GM12878 (cell line): ENCODE results near the gene MATN4. TPM values are rescaled to one million over a fixed set of nuclear protein-coding genes. Genes with fewer than 3 reads are reported as not detected.

ENCODE experiments used
- BHLHE40 ChIP-seq, 2 experiments: fragments of 450-650 bp in 1 of 2; IDR thresholded peaks; 2 replicates each; pipeline ENCODE4 v1.6.1; 2011 to 2017; ENCODE audit warnings: low read depth in 2 of 2, borderline replicate concordance in 1 of 2, improper control_type of control experiment in 1 of 2, low read length in 1 of 2, mild to moderate bottlenecking in 1 of 2
- CBFB ChIP-seq: IDR thresholded peaks from 2 replicates; pipeline ENCODE4 v1.6.1; 2016; ENCODE audit warnings: antibody characterized with exemption, low read depth
- IKZF2 ChIP-seq, 2 experiments: fragments of 450-650 bp; IDR thresholded peaks; 2 replicates each; pipeline ENCODE4 v1.6.1; 2017; ENCODE audit warnings: mild to moderate bottlenecking in 2 of 2, moderate library complexity in 2 of 2
- RELA ChIP-seq: fragments of 450-650 bp; IDR thresholded peaks from 2 replicates; pipeline ENCODE4 v1.8.0; 2014; ENCODE audit warnings: borderline replicate concordance; ENCODE audit not compliant: partially characterized antibody
- RFX5 ChIP-seq: IDR thresholded peaks from 2 replicates; pipeline ENCODE4 v1.6.1; 2011; ENCODE audit warnings: low read depth, low read length, improper control_type of control experiment
- RUNX3 ChIP-seq: IDR thresholded peaks from 2 replicates; pipeline ENCODE4 v1.6.1; 2012; ENCODE audit warnings: low read length, inconsistent platforms
- SREBF2 ChIP-seq: IDR thresholded peaks from 2 replicates; pipeline ENCODE4 v1.6.1; 2012; ENCODE audit warnings: mild to moderate bottlenecking, low read length
- TAF1 ChIP-seq: IDR thresholded peaks from 2 replicates; pipeline ENCODE4 v1.6.1; 2011; ENCODE audit warnings: mild to moderate bottlenecking, low read depth, low read length, borderline replicate concordance
- ZNF384 ChIP-seq: IDR thresholded peaks from 2 replicates; pipeline ENCODE4 v1.6.1; 2012; ENCODE audit warnings: low read depth, mild to moderate bottlenecking, low read length, improper control_type of control experiment, borderline replicate concordance
- polyA plus RNA-seq, 11 experiments: library from polyadenylated mRNA; depleted of rRNA in 4 of 11; unstranded in 6 of 11; stranded (reverse) in 5 of 11; fragments of >200 nt; fragmentation: Nextera tagmentation in 4 of 11; fragmentation: Illumina TruSeq in 1 of 11; extraction: Ambion mirVana in 4 of 11; extraction: Trizol in 1 of 11; gene quantifications; 1 replicate in 1 of 11; 2 replicates in 10 of 11; pipeline versions ENCODE4 v1.2.1 to v1.2.3, GENCODE V29; 2011 to 2016; ENCODE audit warnings: inconsistent platforms in 2 of 11, missing spikeins in 2 of 11, low read depth in 1 of 11
- total RNA-seq, 4 experiments: library from RNA; depleted of rRNA in 3 of 4; stranded (reverse); fragments of >200 nt in 3 of 4; fragmentation: Illumina TruSeq in 1 of 4; extraction: Trizol in 1 of 4; gene quantifications; 2 replicates each; pipeline versions ENCODE4 v1.2.1 to v1.2.3, GENCODE V29; 2013 to 2021
- TF ChIP-seq, protein P1 (sequence below): fragments of 450-650 bp; IDR thresholded peaks from 2 replicates; pipeline ENCODE4 v1.6.1; 2016; ENCODE audit warnings: mild to moderate bottlenecking
- TF ChIP-seq, protein P2 (sequence below): fragments of 450-650 bp; IDR thresholded peaks from 2 replicates; pipeline ENCODE4 v1.6.1; 2017; ENCODE audit warnings: mild to moderate bottlenecking, low read depth, inconsistent platforms; ENCODE audit not compliant: poor library complexity, severe bottlenecking
- TF ChIP-seq, protein P3 (sequence below): IDR thresholded peaks from 2 replicates; pipeline ENCODE4 v1.6.1; 2012; ENCODE audit warnings: low read depth, low read length, improper control_type of control experiment
- TF ChIP-seq, protein P4 (sequence below): fragments of 450-650 bp; IDR thresholded peaks from 2 replicates; pipeline ENCODE4 v1.6.1; 2016; ENCODE audit warnings: mild to moderate bottlenecking

Gene MATN4
- total and polyA plus RNA-seq, 10 of the 15 experiments (the other 5 are each of a cell fraction or from before 2014, with no cell fraction given): 0.10 to 0.15 TPM; not detected in 8

DNA sequence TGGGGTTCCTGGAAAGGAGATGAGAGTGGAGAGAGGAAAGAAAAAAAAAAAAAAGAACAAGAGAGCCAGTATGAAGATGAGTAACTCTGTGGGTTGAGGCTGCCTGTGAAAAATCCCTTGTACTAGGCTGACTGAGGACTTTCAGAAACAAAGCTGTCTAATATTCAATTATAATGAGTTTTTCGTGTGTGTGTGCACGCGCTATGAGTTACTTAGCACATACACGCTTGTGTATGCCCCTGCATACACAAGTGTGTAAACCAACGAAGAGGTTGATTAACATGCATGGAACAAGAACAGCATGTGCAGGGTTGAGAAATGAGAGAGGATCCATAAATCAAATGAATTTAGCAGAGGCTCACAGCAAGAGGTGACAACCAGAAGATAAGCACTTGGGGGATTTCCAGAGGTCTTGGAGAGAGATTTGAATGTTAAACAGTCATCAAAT is 6.3 kb downstream of the MATN4 start (continued):
- TF ChIP-seq CBFB (no peak), SREBF2 (no peak), ZNF384 (peak; percentile 78; the same call in 1 of the 2 replicates), TAF1 (no peak), IKZF2 (IDR thresholded peaks at IDR 0.05) (no peak; a peak in 1 of 4 replicates), RELA (peak; percentile 33), RFX5 (no peak), RUNX3 (0 out of 2 replicates have a peak, but pooled peaks have one; percentile 30), BHLHE40 (IDR thresholded peaks at IDR 0.05; ENCODE audit: borderline replicate concordance in 1 of 2, low read depth in 2 of 2, low read length in 1 of 2) (peak in 1 of 2 experiments; percentile 52; a peak in 2 of 4 replicates)
- TF ChIP-seq, protein P1, sequence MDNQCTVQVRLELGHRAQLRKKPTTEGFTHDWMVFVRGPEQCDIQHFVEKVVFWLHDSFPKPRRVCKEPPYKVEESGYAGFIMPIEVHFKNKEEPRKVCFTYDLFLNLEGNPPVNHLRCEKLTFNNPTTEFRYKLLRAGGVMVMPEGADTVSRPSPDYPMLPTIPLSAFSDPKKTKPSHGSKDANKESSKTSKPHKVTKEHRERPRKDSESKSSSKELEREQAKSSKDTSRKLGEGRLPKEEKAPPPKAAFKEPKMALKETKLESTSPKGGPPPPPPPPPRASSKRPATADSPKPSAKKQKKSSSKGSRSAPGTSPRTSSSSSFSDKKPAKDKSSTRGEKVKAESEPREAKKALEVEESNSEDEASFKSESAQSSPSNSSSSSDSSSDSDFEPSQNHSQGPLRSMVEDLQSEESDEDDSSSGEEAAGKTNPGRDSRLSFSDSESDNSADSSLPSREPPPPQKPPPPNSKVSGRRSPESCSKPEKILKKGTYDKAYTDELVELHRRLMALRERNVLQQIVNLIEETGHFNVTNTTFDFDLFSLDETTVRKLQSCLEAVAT: 0 out of 2 replicates have a peak, but pooled peaks have one; percentile 38
- TF ChIP-seq, protein P2, sequence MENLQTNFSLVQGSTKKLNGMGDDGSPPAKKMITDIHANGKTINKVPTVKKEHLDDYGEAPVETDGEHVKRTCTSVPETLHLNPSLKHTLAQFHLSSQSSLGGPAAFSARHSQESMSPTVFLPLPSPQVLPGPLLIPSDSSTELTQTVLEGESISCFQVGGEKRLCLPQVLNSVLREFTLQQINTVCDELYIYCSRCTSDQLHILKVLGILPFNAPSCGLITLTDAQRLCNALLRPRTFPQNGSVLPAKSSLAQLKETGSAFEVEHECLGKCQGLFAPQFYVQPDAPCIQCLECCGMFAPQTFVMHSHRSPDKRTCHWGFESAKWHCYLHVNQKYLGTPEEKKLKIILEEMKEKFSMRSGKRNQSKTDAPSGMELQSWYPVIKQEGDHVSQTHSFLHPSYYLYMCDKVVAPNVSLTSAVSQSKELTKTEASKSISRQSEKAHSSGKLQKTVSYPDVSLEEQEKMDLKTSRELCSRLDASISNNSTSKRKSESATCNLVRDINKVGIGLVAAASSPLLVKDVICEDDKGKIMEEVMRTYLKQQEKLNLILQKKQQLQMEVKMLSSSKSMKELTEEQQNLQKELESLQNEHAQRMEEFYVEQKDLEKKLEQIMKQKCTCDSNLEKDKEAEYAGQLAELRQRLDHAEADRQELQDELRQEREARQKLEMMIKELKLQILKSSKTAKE: no peak
- TF ChIP-seq, protein P3, sequence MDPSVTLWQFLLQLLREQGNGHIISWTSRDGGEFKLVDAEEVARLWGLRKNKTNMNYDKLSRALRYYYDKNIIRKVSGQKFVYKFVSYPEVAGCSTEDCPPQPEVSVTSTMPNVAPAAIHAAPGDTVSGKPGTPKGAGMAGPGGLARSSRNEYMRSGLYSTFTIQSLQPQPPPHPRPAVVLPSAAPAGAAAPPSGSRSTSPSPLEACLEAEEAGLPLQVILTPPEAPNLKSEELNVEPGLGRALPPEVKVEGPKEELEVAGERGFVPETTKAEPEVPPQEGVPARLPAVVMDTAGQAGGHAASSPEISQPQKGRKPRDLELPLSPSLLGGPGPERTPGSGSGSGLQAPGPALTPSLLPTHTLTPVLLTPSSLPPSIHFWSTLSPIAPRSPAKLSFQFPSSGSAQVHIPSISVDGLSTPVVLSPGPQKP: no peak
- TF ChIP-seq, protein P4, sequence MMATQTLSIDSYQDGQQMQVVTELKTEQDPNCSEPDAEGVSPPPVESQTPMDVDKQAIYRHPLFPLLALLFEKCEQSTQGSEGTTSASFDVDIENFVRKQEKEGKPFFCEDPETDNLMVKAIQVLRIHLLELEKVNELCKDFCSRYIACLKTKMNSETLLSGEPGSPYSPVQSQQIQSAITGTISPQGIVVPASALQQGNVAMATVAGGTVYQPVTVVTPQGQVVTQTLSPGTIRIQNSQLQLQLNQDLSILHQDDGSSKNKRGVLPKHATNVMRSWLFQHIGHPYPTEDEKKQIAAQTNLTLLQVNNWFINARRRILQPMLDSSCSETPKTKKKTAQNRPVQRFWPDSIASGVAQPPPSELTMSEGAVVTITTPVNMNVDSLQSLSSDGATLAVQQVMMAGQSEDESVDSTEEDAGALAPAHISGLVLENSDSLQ: peak; percentile 45; the same call in 1 of the 2 replicates
